NCI-H187 (cell line): ENCODE data around the gene TLE4.

Source experiments
- DNase-seq, 2 experiments: peaks; one replicate each; lab custom pipeline; 2025; lab: John Stamatoyannopoulos, UW

The TLE4 gene

GRCh38 chr9:79664375-79664831, 92.6 kb downstream of the TLE4 start:
- DNase-seq = no peak

DNA sequence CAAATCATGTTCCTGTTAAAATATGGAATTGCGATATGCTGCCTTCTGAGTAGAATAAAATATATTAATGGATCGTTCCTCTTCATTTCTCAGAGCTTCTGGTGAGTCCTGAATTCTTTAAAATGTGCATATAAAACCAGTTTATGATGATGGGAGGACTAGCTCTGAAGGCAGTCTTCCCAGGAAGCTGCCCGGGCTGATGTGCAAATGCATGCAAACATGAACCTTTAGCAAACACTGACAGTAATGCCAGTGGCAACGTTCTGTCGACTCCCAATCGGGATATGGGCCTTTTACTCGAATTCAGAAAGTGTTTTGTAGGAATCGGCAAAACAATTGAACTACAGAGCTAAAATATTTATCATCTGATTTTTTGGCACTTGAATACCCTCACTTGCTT, 93.6 kb downstream of the TLE4 start:
- no peak for DNase-seq

DNA sequence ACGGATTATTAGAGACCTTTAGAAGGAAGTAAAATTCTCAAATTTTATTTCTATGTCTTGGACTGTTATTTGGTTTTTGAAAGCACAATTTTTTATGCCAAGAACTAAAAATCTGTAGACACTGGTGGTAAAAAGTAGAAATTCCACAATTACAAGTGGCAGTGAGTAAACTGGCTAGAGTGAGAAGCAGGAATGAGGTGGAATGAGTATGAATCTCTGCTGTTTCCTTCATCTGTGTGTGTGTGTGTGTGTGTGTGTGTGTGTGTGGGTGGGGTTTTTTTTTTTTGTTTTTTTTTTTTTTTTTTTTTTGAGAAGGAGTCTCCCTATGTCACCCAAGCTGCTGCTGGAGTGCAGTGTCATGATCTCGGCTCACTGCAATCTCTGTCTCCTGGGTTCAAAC, 94.2 kb downstream of the TLE4 start:
- DNase-seq = no peak

DNA sequence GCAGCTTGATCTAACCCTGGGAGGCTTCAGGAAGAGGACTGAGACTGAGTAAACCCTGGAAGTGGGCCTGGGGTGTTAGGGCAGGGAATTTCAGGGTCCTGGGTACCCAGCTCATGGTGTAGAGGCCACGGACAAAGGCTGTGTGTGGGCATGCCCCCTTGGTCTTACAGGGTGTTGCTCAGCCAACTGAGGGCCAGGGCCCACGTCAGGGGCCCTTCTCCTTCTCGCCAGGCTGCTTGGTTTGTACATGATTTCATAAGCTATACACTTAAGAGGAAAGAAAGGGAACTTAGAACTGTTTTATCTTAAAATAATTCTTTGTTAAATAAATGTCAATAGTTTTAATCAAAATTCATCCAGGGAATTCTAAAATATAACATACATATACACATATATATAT, 95.4 kb downstream of the TLE4 start:
- DNase-seq = no peak

DNA sequence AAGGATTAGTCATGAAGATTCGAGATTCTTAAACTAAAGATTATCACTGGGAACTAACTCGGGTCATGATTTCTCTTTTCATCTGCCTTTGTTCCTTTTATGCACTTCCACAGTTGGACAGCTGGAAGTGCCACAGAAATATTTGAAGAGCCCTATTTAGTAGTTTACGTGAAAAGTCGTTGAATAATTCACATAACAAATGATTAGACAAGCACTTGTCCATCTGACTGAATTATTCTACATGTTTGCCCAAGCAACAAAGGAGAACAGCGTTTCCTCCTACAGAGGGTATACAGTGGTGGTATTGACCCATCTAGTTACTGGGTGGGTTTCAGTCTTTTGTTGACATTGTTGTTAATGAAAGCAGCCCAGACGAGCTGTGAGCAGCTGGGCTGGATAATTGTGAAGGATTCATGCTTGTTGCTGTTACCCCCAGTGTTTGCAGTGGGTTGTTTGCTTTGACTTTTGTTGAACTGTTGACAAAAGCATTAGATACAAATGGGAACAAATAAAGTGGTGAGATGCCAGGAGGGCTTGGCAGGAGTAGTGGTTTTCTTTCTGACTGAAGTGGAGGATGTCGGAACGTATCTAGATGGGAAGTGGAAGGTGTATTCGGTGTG, 96.2 kb downstream of the TLE4 start:
- DNase-seq = no peak

GRCh38 chr9:79668956-79669355, 97.2 kb downstream of the TLE4 start:
- DNase-seq = no peak

DNA sequence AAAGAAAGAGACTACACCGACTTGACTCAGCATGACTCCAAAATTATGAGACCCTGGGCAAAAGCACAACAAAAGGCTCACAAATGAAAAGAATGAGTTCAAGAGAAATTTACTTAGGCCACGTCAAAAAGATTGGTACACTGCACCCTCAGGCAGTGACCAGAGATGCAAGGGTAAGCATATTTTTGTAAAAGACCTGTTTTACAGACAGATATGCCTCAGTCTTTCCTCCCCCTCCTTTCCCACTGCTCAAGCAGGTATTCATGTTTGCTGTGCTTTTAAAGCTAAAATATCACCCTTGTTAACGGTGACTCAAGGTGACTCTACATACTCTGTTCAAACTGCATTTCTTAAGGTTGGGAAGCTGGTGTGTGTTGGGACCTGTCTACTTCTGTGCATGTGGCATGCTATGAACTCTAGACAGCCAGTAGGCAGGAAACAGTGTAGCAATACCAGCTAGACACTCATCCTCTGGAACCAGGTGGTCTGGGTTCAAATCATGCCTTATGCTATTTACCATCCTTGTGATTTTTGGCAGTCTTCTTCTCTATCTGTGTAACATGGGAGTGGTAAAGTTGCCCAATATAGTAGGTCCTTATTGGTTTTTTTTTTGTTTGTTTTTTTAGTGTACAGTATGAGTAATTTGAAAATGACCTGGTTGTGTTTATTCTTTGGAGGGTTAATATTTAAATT, 98.7 kb downstream of the TLE4 start:
- no peak for DNase-seq

- no peak for DNase-seq
Measured at GRCh38 chr9:79671558-79671957, 99.8 kb downstream of the TLE4 start.

- DNase-seq = no peak
Measured at GRCh38 chr9:79672236-79672635, 100.5 kb downstream of the TLE4 start.

GRCh38 chr9:79672891-79673290, 101.1 kb downstream of the TLE4 start:
- DNase-seq = no peak

- no peak for DNase-seq
Measured at GRCh38 chr9:79673614-79674013, 101.8 kb downstream of the TLE4 start.

GRCh38 chr9:79674052-79674777, 102.5 kb downstream of the TLE4 start:
- no peak for DNase-seq

DNA sequence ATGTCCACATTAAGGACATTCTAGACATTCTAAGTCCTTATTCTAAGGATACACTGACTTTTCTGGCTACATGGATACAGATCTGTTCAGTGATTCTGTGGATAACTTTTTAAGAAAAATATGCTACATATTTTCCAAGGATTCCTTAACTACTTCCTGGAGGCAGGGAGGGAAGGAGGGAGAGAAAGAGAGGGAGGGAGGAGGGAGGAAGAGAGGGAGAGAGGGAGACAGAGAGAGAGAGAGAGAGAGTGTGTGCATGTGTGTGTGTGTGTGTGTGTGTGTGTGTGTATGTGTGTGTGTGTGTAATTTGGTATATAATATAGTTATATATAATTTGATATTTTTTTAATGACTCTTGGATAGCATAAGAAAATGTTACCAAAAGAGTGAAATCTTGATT, 109.8 kb downstream of the TLE4 start:
- DNase-seq = no peak

DNA sequence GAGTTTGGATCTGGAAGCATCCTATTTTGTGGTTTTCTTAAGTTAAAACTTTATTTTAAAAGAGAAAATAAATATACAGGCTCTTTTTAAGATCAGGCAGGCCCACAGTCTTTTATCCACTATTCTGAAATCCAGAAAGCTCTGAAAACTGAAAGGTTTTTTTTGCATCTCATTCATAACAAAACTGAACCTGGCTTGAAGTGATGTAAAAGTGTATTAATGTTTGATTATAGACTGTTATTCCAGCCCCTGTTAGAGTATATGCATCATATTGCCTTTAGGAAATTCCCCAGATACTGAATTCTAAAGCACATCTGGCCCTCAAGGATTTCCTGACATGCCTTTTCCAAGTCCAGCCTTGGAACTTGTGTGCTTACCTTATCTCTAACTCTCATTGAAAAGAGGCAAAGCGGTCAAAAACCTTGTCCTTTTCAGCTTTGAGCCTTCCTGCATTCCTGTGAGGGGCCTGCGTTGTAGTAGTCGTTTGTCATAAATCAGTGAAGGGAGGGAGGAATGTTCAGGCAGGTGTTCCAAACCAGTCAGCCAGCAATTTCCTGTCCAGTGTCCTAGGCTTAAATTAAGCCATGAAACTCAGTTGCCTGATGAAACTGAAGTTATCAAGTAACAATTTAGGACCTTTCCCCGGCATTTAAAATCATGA, 110.4 kb downstream of the TLE4 start:
- no peak for DNase-seq

- DNase-seq = no peak
Measured at GRCh38 chr9:79684059-79684458, 112.3 kb downstream of the TLE4 start.

DNA sequence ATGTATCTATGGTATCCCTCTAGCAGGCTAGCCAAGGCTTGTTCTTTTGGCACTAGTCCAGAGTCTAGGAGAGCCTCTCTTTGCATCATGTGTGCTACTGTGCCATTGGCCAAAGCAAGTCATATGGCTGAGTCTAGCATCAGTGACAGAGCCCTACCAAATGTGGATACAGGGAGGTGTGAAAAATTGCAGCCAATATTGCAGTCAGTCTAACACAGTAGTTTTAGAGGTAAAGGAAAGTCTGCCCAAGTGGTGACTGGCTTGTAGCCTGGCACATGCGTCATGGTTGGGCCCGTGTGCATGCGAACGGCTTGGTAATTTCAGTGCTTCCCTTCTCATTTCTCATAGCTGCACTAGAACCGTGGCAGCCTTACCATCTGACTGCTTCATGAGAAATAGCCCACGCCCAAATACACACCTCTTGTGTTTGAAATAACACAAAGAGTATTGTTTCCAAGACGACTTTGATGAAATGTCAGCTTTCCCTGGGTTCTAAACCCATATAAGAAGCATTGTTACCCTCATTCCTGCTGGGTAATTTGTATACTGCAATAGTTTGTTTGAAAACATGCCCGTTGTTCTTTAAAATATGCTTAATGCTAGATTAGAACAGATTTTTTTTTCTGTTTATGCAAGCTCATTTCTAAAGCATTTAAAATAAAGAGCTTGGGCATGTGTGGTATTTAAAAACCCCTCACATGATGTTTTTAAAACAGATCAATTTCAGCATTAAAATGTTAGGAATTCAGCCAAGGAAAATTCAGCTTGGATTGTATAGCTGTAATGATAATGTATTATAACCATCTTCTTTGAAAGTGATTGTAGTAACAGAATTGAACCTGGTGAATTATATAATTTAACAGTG, 113.2 kb downstream of the TLE4 start:
- no peak for DNase-seq

DNA sequence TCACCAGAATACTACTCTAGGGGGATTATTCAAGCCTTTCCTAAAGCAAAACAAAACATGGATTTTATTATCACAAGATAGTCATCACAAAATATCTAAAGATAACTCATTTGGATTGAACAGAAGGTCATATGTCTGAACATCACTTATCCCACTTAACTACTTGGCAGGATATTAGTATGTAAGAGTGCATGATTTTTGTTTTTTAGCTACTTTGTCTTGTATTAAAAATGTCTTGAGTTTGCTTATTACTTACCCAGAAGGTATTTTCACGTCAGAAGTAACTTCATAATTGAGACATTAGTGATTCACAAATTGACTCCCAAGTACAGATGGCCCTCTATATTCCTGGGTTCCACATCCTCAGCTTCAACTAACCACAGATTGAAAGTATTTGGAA, 113.8 kb downstream of the TLE4 start:
- no peak for DNase-seq

DNA sequence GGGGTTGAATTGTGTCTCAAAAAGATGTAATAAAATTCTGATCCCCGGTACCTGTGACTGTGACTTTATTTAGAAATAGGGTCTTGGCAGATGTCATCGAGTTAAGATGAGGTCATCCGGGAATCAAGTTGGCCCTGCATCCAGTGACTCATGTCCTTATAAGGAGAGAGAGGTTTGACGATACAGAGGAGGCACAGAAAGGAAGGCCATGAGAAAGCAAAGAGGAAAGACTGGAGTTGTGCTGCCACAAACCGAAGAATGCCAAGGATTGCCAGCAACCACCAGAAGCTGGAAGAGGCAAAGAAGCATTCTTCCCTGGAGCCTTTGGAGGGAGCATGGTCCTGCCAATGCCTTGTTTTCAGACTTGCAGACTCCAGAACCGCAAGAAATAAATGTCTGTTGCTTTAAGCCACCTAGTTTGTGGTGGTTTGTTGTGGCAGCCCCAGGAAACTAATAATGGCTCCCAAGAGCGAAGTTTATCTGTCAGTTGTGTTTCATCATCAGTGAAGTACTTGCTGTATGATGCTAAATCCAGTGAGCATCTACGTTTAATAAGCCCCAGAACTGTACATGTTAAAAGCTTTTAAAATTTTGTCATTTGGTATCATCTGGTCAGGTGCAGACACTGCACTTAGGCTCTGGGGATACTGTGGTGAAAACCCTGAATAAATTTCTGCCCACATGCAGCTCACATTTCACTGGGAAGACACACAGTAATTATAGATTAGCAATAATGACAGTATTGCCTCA, 114.8 kb downstream of the TLE4 start:
- DNase-seq = no peak

GRCh38 chr9:79687131-79687447, 115.3 kb downstream of the TLE4 start:
- DNase-seq = no peak

- no peak for DNase-seq
Measured at GRCh38 chr9:79688363-79688762, 116.6 kb downstream of the TLE4 start.

GRCh38 chr9:79689576-79689975, 117.8 kb downstream of the TLE4 start:
- DNase-seq = no peak
